ENCODE measurements around the gene SLC47A1.

Gene SLC47A1

DNA sequence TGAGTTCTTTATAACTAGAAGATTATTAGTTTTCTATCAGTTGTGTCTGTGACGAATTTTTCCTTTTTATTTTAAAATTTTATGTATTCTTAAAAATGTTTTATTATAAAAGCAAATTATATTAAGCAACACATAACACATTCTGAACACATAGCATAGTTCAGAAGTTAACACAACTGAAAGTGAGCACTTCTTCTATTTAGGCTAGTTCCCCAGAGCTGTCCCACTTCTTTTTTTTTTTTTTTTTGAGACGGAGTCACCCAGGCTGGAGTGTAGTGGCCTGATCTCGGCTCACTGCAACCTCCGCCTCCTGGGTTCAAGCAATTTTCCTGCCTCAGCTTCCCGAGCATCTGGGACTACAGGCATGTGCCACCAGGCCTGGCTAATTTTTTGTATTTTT, 77.2 kb downstream of the SLC47A1 start:
- H3K4me3 ChIP-seq (ENCODE audit: low read depth, low read length): no peak overlapping the region
- TF ChIP-seq MAX (IDR thresholded peaks at IDR 0.05; ENCODE audit: low read depth, low read length) (no peak), CTCF (IDR thresholded peaks at IDR 0.05; ENCODE audit: low read depth, low read length) (no peak), MYC (IDR thresholded peaks at IDR 0.05; ENCODE audit: low read depth, low read length) (no peak), POLR2A (IDR thresholded peaks at IDR 0.05; ENCODE audit: extremely low read depth, insufficient read length) (no peak)
- no peak for DNase-seq (ENCODE audit: low read depth)

DNA sequence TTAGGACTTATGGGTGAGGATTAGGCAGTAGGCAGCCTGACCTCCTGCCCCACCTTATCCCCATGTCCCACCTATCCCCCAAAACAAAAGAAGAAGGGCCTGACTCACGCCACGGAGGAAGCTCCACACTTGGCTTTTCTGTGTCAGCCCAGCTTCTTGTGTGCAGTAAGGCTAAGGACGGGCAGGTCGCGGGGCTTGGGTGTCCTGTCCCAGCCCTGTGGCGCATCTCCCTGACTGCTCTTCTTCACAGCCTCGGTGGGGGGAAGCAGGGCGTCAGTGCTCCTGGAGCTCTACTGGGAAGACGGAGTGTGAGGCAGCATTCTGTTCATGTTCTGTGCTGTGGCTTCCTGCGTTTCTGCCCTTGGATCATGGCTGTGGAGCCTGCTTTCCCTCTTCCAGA, 80.3 kb downstream of the SLC47A1 start:
- no peak for DNase-seq (ENCODE audit: low read depth)
- TF ChIP-seq CTCF (IDR thresholded peaks at IDR 0.05; ENCODE audit: low read depth, low read length) (no peak), MAX (IDR thresholded peaks at IDR 0.05; ENCODE audit: low read depth, low read length) (no peak), MYC (IDR thresholded peaks at IDR 0.05; ENCODE audit: low read depth, low read length) (no peak), POLR2A (IDR thresholded peaks at IDR 0.05; ENCODE audit: extremely low read depth, insufficient read length) (no peak)
- H3K4me3 ChIP-seq (ENCODE audit: low read depth, low read length): no peak overlapping the region

DNA sequence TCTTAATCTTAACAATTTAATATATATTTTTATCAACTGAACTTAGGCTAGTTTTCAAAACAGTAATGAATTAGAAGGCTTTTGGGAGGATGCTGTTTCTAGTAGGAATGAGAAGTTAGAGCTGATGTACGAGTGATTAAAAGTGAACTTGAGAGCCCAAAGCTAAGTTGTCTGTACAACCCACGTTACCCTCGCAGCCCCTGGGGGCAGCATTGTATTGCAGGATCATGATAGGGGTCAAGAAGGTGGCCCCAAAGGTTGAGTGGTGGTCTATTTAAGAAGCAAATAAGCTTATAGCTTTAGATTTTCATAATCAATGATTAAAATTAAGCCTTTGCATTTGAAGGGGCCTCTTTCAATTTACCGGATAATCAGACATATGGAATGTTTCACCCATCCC, 81.2 kb downstream of the SLC47A1 start:
- no peak overlapping the region for H3K4me3 ChIP-seq (ENCODE audit: low read depth, low read length)
- TF ChIP-seq POLR2A (IDR thresholded peaks at IDR 0.05; ENCODE audit: extremely low read depth, insufficient read length) (no peak), MAX (IDR thresholded peaks at IDR 0.05; ENCODE audit: low read depth, low read length) (no peak), MYC (IDR thresholded peaks at IDR 0.05; ENCODE audit: low read depth, low read length) (no peak), CTCF (IDR thresholded peaks at IDR 0.05; ENCODE audit: low read depth, low read length) (peak; percentile 10)
- peak; percentile 7 for DNase-seq (ENCODE audit: low read depth)

GRCh38 chr17:19618015-19618414, 84.4 kb downstream of the SLC47A1 start:
- H3K4me3 ChIP-seq (ENCODE audit: low read depth, low read length): no peak overlapping the region
- TF ChIP-seq POLR2A (IDR thresholded peaks at IDR 0.05; ENCODE audit: extremely low read depth, insufficient read length) (no peak), CTCF (IDR thresholded peaks at IDR 0.05; ENCODE audit: low read depth, low read length) (no peak), MYC (IDR thresholded peaks at IDR 0.05; ENCODE audit: low read depth, low read length) (no peak), MAX (IDR thresholded peaks at IDR 0.05; ENCODE audit: low read depth, low read length) (no peak)
- no peak for DNase-seq (ENCODE audit: low read depth)

- no peak for TF ChIP-seq CTCF (IDR thresholded peaks at IDR 0.05; ENCODE audit: low read depth, low read length)
- no peak for TF ChIP-seq MAX (IDR thresholded peaks at IDR 0.05; ENCODE audit: low read depth, low read length)
- TF ChIP-seq POLR2A (IDR thresholded peaks at IDR 0.05; ENCODE audit: extremely low read depth, insufficient read length): no peak
- TF ChIP-seq MYC (IDR thresholded peaks at IDR 0.05; ENCODE audit: low read depth, low read length): no peak
Observed at GRCh38 chr17:19619705-19620325, 86.2 kb downstream of the SLC47A1 start.

More at GRCh38 chr17:19619705-19620325, 86.2 kb downstream of the SLC47A1 start:
- DNase-seq (ENCODE audit: low read depth): peak; percentile 16
- H3K4me3 ChIP-seq (ENCODE audit: low read depth, low read length): no peak overlapping the region

Data from NB4 (cell line).